GM10266 (cell line): ENCODE results near the gene NDUFA6.
A peak's percentile ranks its signal among the peaks of the same experiment; 100 is the strongest.
"Not testable (repeated sequence)": the region's sequence is repeated elsewhere in the genome, so short reads cannot be mapped to it uniquely, and the experiment has no call there.

Experiments used
- DNase-seq: peaks from one replicate; pipeline ENCODE4 v3.0.0; 2012; ENCODE audit errors: extremely low spot score
- CTCF ChIP-seq: IDR thresholded peaks from 2 replicates; pipeline ENCODE4 v1.5.1; 2012; ENCODE audit warnings: mild to moderate bottlenecking, low read depth; ENCODE audit not compliant: control insufficient read depth, insufficient read depth; ENCODE audit errors: missing control alignments

NDUFA6 gene

DNA sequence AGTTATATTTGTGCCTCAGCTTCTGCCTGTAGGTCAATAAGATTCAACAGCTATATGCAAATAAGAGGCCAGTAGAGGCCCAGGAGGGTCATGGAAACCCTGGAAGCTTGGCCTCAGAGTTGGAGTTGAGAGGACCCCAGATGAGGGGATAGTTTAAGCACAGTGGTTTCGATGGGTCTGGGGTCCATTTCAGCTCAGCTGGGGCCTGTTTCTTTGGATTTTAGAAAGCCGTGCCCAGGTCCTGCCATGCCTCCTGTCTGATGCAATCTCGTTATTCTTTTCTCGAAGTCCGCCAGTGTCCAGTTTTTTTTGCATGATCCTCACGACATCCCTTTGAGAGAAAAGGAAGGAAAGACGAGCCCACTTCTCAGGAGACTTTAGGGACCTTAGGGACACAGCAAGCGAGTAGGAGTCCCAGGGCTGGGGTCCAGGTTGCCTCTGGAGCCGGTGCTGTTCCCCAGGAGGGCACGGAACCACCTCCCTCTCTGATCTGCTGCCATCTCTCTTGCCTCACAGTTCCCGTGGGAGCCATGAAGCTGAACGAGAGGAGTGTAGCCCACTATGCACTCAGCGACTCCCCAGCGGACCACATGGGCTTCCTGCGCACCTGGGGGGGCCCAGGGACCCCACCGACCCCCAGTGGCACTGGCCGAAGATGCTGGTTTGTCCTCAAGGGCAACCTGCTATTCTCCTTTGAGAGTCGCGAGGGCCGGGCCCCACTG lies 13.6 kb downstream of the NDUFA6 start:
- no peak for TF ChIP-seq CTCF
- DNase-seq: no peak

DNA sequence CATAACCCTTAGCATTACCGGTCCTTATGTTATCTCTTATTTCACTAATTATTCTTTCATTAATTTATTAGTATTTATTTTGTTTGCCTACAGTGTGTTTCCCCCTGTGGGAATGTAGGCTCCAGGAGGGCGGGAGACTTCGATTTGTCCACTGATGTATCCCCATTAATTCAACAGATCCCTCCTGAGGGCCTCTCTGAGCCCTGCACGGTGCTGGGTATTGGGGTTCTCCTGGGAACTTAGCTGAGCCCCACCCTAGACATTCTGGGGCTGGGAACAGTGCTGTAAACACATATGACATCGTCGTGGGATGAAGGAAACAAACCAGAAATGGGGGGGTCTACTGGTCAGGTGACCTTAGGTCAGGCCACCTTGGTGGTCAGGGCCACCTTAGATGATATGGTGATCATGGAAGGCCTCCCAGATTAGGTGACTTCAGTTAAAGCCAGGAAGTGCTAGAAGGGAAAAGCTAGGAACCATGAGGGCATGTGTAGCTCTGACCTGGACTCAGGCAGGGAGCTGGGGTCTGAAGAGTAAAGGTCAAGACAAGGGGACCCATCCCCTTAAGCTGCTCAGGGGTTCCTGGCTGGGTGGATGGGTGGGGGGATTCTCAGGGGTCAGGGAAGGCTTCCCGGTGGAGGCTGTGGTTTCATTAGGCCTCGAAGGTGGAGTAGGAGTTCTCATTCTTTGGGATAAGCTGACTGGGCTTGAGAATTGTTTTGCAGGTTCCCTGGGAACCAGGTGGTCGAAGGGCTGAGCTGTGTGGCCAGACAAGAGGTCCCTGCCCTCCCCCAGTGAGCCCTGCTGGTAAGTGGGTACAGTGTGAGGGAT lies 15.5 kb downstream of the NDUFA6 start:
- no peak for TF ChIP-seq CTCF
- DNase-seq: no peak

DNA sequence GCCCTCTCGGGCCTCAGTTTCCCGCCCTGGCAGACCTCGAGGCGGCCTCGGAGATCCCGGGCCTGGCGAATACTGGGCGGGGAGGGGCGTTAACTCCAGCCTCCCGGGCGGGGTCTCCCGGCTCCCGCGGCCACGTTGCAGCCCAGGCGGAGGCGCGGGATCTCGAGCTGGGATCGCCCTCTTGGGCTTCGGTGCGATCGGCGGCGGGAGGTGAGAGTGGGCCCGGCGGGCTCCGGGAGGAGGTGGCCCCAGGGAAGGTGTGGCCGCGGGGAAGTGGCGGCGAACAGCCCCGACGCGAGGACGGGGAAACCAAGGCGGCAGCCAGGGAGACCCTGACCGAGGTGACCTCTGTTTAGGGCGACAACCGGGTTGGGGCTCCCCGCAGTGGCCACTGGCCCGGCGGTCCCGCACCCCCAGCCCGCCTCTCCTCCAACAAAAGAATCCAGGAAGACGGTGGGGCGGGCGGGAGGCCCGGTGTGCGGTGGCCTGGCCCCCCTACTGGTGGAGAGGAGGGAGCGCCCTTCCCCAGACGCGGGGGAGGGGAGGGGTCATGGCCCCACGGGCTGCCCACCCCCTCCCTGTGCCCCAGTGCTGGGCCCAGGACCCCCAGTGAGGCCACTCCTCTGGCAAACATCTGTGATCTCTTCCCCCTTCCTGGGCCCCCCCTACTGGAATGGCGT lies 16.3 kb downstream of the NDUFA6 start, which contains the start of gene PHETA2:
Gene PHETA2, plus strand, starts transcription at position 117 of the 680 bp plus-strand sequence. CDS start 3,046 bp downstream, outside the sequence.
- TF ChIP-seq CTCF: peak; percentile 29
- peak; percentile 70 for DNase-seq

DNA sequence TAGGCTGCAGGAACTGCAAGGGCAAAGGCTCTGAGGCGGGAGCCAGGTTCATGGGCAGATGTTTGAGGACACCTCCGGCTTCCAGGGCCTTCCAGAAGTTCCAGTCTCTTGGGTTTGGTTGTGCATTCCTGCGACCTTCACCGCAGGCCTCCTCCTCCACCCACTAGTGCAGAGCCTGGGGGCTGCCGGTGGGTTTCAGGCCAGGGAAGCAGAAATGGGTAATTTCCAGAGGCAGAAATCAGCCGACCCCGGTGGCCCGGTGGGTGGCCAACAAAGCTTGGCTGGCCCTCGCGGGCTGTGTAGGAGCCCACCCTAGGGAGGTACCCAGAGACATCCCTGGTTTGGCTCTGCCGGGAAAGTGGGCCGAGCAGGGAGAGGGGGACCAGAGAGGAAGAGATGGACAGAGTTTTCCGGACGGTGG lies 16.9 kb downstream of the NDUFA6 start:
- TF ChIP-seq CTCF: no peak
- DNase-seq: no peak

- no peak for TF ChIP-seq CTCF
- DNase-seq: no peak
These were observed 17.8 kb downstream of the NDUFA6 start for GRCh38 chr22:42072606-42073330.

- DNase-seq: not testable (repeated sequence)
These were observed 19.1 kb downstream of the NDUFA6 start for GRCh38 chr22:42071508-42071907.
